SU-DHL-6 (cell line): ENCODE data around the gene GLIPR2.

Source experiments
- H2AFZ ChIP-seq: fragments of 200-600 bp; sonication (generic); 2 replicates; pipeline ENCODE4 v1.6.1; 2014; ENCODE audit warnings: low read depth, mild to moderate bottlenecking, moderate library complexity, mixed read lengths, antibody characterized with exemption, low read length; ENCODE audit not compliant: severe bottlenecking
- H3F3A ChIP-seq: fragments of 200-600 bp; shearing (Covaris generic); 2 replicates; pipeline ENCODE4 v1.6.0; 2016; ENCODE audit warnings: antibody characterized with exemption, mild to moderate bottlenecking; ENCODE audit not compliant: insufficient read depth
- H3K27ac ChIP-seq: fragments of 200-600 bp; sonication (generic); 2 replicates; pipeline ENCODE4 v1.5.1; 2016; ENCODE audit warnings: low read depth, mild to moderate bottlenecking, low read length, moderate library complexity, mixed read lengths
- H3K27me3 ChIP-seq: fragments of 200-600 bp; sonication (generic), shearing (Covaris generic); 2 replicates; pipeline ENCODE4 v1.6.0; 2014; ENCODE audit warnings: mild to moderate bottlenecking, low read length
- H3K36me3 ChIP-seq: fragments of 200-600 bp; sonication (generic); 2 replicates; pipeline ENCODE4 v1.6.1; 2014; ENCODE audit warnings: mild to moderate bottlenecking, low read length, mixed read lengths
- H3K4me2 ChIP-seq: fragments of 300-600, 200-600 bp; shearing (Covaris generic), sonication (generic); 2 replicates; pipeline ENCODE4 v1.6.0; 2014; ENCODE audit warnings: low read length, low read depth, mild to moderate bottlenecking; ENCODE audit not compliant: poor library complexity, severe bottlenecking
- H3K4me3 ChIP-seq: fragments of 200-600 bp; sonication (generic); 2 replicates; pipeline ENCODE4 v1.5.1; 2014; ENCODE audit warnings: antibody characterized with exemption, low read length, mild to moderate bottlenecking, mixed read lengths; ENCODE audit not compliant: insufficient read depth, poor library complexity, severe bottlenecking
- H3K79me2 ChIP-seq: fragments of 200-600 bp; sonication (generic); 2 replicates; pipeline ENCODE4 v1.6.1; 2014; ENCODE audit warnings: mild to moderate bottlenecking, low read length, moderate library complexity; ENCODE audit not compliant: insufficient read depth
- H3K9ac ChIP-seq: fragments of 200-600 bp; sonication (generic); 2 replicates; pipeline ENCODE4 v1.7.0; 2014; ENCODE audit warnings: mild to moderate bottlenecking, low read length
- H3K9me2 ChIP-seq: fragments of 200-600 bp; sonication (generic); replicated peaks from 2 replicates; pipeline ENCODE4 v1.6.1; 2014; ENCODE audit warnings: low read length; ENCODE audit not compliant: insufficient read depth
- H3K9me3 ChIP-seq: fragments of 200-600 bp; sonication (generic); 2 replicates; pipeline ENCODE4 v1.6.1; 2014; ENCODE audit warnings: low read length, mixed read lengths; ENCODE audit not compliant: insufficient read depth
- H4K20me1 ChIP-seq: fragments of 200-600 bp; sonication (generic); 2 replicates; pipeline ENCODE4 v1.6.1; 2014; ENCODE audit warnings: low read depth, mild to moderate bottlenecking, antibody characterized with exemption, low read length, moderate library complexity, mixed read lengths
- CTCF ChIP-seq: fragments of 200-600 bp; sonication (generic); IDR thresholded peaks from one replicate; pipeline ENCODE4 v1.5.1; 2017; ENCODE audit warnings: antibody characterized with exemption, mild to moderate bottlenecking, low read length, moderate library complexity; ENCODE audit not compliant: insufficient read depth, poor library complexity, severe bottlenecking
- EZH2phosphoT487 ChIP-seq: fragments of 200-600 bp; sonication (generic), shearing (Covaris generic); conservative IDR thresholded peaks from 2 replicates; pipeline ENCODE4 v1.6.1; 2018; ENCODE audit warnings: mild to moderate bottlenecking, antibody characterized with exemption, low read length, moderate library complexity, mixed read lengths

Gene GLIPR2

GRCh38 chr9:36132086-36132485 lies 4.4 kb upstream of the GLIPR2 start:
- H3K79me2 ChIP-seq = no peaks in the 10 kb centered on the region
- no peaks in the 10 kb centered on the region for H3K27me3 ChIP-seq
- no peak overlapping the region for H3K4me2 ChIP-seq
- H4K20me1 ChIP-seq = no peaks in the 10 kb centered on the region
- no peak overlapping the region for H3K4me3 ChIP-seq
- H2AFZ ChIP-seq = no peak overlapping the region
- H3K9me3 ChIP-seq = no peaks in the 10 kb centered on the region
- H3F3A ChIP-seq = no peaks in the 10 kb centered on the region
- no peak overlapping the region for H3K9ac ChIP-seq
- no peaks in the 10 kb centered on the region for H3K36me3 ChIP-seq
- H3K27ac ChIP-seq = no peak overlapping the region
- TF ChIP-seq EZH2phosphoT487 (no peak), CTCF (no peak)
- no peaks in the 10 kb centered on the region for H3K9me2 ChIP-seq

GRCh38 chr9:36134761-36135505 lies 1.6 kb upstream of the GLIPR2 start:
- Histone ChIP-seq H3K79me2 (no peaks in the 10 kb centered on the region), H3K9me3 (no peaks in the 10 kb centered on the region), H3K27ac (no peak overlapping the region), H2AFZ (no peak overlapping the region), H3K9ac (no peak overlapping the region), H3F3A (no peaks in the 10 kb centered on the region), H3K4me2 (no peak overlapping the region), H3K9me2 (no peaks in the 10 kb centered on the region), H3K4me3 (no peak overlapping the region), H4K20me1 (no peaks in the 10 kb centered on the region), H3K36me3 (no peaks in the 10 kb centered on the region), H3K27me3 (no peaks in the 10 kb centered on the region)
- no peak for TF ChIP-seq CTCF
- TF ChIP-seq EZH2phosphoT487 = no peak

GRCh38 chr9:36135741-36136271 lies 727 bp upstream of the GLIPR2 start:
- Histone ChIP-seq H3K9me2 (no peaks in the 10 kb centered on the region), H3K36me3 (no peaks in the 10 kb centered on the region), H3F3A (no peaks in the 10 kb centered on the region), H3K9ac (peak overlapping the region; percentile 64), H2AFZ (peak overlapping the region; percentile 90), H3K79me2 (no peaks in the 10 kb centered on the region), H4K20me1 (no peaks in the 10 kb centered on the region), H3K27me3 (no peaks in the 10 kb centered on the region), H3K4me3 (peak overlapping the region; percentile 61), H3K4me2 (peak overlapping the region; percentile 59), H3K9me3 (no peaks in the 10 kb centered on the region), H3K27ac (no peak overlapping the region)
- TF ChIP-seq CTCF = no peak
- no peak for TF ChIP-seq EZH2phosphoT487
